GM18511 (cell line): Measurements from ENCODE around the gene CABP2.

Experiments used
- ATAC-seq: cut with Tn5 transposase; IDR thresholded peaks from one replicate; pipeline ENCODE4 v1.9.1; 2021; ENCODE audit warnings: mild to moderate bottlenecking, moderate library complexity; ENCODE audit not compliant: unreplicated experiment

Gene CABP2

DNA sequence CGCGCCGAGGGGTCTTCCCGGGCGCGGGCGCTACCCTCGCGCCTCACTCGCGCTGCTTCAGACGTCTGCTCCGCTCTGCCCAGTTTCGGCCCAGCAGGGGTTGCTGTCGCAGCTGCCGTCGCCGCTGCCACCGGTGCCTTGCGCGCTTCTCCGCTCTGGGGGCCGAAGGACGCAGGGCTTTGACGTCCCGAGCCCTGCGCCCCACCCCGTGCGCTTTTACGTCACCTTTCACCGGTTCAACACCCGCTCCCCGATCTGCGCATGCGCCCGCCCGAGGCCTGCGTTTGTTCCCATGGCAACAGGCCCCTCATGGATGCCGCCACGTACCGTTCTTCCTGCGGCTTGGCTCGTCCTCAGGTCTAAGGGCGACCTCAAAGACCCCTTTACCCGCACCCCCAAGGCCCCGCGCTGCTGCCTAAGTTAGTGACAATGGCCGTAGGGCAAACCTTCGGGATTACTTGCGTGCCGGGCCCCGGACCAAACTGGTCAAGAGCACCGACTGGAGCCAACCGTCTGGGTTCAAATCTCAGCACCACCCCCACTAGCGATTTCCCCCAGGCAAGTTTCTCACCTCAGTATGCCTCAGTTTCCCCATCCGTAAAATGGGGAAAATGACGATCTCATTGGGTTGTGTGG, 14.6 kb downstream of the CABP2 start:
- peak; percentile 45 for ATAC-seq

DNA sequence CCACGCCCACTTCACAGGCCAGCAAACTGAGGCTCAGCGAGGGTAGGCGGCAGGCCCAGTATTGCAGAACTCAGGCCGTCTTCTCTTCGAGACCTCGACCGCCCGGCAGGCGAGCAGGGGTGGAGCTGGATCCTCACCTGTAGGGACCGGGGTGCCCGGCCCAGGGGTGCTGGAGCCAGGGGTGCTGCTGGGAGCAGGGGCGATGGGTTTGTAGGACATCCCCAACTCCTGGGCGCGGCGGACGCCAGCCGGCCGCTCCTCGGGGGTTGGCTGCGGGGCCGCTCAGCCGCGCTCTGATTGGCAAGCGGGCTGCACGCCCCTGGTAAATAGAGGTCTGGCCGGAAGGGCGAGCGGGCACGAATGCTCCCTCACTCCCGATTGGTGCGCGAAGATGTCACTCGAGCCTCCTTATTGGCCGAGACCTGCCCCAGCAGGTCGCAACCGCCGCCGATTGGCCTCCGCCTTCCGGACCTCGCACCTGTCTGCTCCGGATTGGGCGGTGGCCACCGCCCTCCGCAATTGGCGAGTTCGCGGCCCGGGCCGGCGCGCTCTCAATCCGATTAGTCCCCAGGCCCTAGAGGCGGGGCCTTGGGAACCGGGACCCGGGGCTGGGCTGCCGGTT, 15.3 kb downstream of the CABP2 start, which contains the start of gene CDK2AP2:
Gene CDK2AP2 (minus strand): TSS at position 299 of the 622 bp plus-strand sequence. CDS start 80 bp downstream, at position 219.
- peak; percentile 76 for ATAC-seq

DNA sequence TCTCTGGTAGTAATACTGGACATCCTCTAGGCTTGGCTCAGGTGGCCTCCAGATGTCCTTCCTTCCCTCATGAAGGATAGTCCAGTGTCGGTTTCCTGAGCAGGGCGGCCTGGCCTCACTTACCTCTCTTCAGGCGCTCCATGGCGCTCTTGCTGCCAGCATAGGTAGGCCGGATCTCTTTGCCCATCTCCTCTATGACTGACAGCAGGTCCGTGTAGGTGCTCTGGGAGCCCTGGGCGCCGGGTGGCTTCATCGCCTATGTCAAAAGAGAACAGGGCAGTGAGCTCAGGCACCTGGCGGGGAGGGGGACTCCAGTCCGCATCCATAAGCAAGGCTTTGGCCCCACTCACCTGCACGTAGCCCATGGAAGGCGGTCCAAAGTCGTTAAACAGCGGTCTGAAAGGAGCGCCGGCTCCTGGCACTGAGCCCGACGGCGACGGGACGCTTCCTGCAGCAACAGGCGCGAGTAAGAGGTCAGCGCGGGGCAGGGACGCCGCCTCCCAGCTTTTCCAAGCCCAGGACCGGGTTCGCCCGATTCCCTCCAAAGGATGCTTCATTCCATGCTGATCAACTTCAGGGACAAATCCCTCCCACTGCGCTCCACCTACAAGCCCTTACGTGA, 15.9 kb downstream of the CABP2 start:
- ATAC-seq: no peak

DNA sequence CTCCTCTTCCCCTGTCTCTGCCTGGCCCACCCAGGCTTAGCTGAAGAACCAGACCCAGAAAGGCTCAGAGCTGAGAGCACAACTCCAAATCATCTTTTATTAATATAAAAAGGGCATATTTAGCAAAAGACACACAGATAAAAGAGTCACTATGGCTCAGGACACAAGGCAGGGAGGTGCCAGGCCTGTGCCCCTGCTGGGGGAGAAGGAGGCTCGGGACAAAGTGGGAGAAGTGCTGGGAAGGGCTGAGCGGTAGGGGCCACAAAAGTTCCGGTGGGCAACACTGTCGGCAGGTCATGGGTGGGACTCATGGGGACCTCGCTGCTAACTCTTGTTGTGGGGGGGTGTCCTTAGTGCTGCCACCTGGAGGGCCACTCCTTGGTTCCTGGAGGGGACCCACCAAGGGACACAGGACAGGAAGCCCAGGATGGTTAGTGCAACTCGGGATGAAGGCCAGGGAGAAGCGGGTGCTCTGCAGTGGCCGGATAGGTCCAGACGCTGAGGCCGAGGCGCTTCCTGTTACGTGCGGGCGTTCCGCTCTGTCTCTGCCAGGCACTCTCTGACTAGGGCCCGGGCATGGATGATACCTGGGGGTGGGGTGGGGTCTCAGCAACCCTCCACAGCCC, 16.7 kb downstream of the CABP2 start:
- no peak for ATAC-seq

DNA sequence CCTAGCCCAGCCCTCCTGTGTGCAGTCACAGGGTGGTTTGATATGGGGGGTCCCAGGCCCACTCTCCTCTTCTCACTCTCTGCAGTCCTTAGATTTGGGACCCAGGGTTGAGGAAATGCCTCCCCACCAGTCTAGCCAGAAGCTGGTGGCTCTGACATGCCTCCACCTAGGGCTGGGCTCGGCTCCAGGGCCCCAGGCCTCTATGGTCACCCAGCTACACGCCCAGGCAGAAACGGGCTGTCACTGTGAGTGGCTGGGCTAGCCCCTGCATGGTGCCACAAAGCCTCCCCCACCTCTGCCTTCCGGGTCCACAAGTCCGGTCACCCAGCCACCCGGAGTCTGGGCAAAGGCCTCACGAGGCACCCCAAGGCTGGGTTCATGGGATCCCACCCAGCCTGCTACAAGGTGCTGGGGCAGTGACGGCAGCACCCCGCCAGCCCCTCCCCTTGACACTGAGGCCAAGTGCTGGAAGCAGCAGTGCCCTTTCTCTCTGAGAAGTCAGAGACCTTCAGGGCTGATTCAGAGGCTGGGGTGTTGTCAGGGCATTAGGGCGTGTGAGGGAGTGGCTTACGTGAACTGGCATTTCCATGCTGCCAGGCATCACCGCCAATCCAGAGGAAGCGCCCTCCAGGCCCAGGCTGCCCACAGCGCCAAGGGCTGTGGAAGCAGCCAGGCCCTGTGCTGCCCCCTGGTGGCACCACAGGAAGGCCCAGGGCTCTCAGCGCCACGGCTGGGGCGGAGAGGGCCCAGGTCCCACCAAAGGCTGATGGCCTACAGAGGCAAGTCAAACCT, 17.4 kb downstream of the CABP2 start:
- ATAC-seq: peak; percentile 24

DNA sequence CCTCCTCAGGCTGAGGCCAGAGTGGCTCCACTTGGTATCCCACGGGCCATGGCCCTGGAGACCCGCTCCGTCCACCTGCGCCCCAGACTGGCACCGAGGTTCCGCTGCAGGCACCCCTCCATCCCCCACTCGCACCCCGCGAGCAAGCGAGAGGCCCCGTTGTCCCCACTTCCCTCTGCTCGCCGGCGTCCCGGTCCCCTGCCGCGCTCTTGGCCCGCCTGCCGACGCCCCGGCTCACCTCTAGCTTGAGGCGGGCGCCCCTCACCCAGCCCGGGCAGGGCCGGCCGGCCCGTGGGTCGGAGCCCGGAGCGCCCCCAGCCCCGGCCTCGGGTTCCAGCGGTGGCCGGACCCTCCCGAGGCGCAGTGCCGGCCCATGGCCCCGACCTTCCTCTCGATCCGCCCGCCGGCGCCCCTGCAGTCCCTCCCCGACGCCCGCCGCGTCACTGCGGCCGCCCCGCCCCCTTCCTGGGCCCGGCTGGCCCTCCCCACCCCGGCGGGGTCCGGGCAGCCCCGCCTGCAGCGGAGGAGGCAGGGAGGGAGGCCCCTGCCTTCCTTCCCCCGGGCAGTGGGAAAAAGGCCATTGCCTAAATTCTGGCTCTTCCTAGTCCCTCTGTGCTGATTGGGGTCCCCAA, 18.2 kb downstream of the CABP2 start, which contains the start of gene PITPNM1:
Gene PITPNM1 (minus strand): TSS at position 414 of the 632 bp plus-strand sequence. CDS start 1,183 bp downstream, outside the sequence.
- ATAC-seq: no peak

DNA sequence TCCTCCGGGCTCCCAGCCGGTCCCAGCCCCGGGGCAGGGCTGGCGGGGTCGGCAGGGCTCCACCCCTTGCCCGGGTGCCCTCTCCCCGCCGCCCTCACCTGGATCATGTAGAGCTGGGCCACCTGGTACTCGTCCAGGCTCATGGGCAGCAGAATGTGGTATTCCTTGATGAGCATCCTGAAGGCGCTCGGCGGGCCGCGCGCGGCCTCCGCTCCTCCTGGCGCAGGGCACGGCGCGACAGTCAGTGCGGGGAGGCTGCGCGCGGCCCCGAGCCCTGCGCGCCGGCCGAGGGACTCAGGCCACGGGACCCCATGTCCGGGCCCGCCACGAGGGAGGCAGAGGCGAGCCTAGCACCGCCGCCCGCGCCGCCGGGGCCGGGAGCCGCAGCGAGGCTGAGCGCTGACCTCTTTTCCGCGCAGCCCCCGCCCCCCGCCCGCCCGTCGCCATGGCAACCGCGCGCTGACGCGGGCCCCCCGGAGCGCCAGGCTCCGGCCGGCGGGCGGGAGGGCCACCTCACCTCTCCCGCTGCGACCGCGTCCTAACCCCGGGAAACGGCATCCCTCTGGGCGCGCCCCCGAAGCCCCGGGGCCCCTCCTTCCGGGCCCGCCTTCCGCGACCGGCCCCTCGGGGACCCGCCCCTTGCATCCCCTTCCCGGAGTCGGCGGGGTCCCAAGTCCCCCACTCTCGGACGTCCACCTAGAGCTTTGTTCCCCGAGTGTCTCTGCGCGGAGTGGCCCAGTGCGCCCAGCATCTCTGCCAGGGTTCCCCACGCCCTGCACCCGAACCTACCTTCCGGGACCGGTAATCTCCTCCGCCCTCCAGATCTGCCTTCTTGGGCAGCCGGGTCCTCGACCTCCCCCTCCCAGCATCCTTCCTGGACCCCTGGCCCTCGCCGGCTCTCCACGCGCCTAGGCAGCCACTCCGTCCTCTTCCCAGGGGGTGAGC, 19.0 kb downstream of the CABP2 start:
- ATAC-seq: no peak

DNA sequence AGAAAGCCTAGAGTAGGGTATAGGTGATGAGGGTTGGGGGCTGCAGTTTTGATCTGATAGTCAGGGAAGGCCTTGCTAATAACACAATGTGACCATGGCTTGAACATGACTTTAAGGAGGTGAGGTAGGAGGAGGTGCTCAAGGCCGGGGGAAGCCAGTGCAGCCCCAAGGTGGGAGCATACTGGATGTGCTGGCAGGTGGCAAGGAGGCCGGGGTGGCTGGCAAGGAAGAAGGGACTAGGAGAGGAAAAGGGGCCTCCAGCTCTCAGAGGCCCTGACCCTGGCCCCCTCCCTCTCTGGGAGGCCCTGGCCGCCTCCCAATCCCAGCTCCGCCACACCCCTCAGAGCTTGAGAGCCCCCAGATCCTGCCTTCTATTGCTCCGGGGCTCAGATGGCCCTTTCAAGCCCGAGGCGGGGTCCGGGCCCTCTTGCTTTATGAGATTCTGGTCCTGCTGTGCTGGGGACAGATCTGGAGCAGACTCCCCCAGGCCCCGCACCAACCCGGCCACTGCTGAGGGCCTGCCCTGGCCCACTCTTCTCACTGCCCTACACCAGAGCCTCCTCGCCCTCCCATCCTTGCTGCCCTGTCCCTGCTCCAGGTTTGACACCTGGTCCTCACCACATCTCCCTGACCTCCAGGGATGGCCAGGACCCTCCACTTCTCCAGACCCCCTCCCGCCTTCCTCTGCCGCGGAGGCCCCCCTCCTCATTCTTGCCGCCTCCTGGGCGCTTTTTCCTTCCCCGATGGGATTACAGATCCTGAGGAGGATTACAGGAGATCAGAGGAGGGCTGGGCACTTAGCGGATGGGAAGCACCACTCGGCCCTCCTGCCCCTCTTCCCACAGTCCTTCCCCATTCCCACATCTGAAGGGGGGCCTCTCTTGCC, 19.9 kb downstream of the CABP2 start:
- no peak for ATAC-seq

DNA sequence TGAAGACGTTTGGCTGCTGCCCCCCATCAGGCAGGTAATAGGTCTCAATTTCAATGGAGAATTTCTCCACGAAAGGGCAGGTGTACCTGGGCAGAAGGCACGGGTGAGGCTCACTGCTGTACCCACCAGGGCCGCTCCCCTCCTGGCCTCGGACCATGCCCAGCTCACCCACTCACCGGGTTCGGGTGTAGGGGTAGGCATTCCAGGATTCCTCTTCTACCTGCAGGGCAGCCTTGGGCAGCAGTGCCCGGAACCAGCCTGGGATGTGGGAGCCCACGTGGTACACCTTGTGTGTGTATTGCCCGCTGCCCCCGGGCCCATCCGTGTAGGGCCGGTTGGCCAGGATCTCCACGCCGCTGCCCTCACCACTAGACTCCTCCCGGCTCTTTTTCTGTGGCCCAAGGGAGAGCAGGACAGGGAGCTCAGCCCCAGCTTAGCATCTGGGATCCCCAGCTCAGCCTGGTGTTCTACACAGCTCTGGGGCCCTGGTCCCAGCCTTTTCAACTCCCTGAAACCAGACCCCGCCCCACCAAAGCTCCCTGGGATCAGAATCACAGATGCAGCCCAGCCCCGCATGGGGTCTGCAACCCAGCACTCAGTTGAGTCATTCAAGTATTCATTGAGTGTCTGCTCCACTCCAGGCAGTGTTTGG, 20.8 kb downstream of the CABP2 start:
- no peak for ATAC-seq

DNA sequence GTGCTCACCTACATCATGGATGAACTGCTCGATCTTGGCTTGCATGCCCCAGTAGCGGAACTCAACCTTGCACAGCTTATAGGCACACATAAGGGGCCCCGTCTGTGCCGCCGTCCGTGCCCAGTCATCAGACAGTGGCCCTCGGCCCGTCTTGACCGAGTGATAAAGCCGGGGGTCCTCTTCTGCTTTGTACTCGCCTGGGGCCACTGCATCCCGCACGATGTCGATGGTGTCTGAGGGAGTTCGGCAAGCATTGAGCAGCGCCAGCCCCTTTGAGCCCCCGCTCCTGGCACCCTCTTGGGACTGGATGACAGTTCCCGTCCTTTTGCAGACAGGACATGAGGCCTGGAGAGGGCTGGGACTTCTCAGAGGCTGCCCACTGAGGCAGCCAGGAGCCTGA, 21.4 kb downstream of the CABP2 start:
- ATAC-seq: no peak

DNA sequence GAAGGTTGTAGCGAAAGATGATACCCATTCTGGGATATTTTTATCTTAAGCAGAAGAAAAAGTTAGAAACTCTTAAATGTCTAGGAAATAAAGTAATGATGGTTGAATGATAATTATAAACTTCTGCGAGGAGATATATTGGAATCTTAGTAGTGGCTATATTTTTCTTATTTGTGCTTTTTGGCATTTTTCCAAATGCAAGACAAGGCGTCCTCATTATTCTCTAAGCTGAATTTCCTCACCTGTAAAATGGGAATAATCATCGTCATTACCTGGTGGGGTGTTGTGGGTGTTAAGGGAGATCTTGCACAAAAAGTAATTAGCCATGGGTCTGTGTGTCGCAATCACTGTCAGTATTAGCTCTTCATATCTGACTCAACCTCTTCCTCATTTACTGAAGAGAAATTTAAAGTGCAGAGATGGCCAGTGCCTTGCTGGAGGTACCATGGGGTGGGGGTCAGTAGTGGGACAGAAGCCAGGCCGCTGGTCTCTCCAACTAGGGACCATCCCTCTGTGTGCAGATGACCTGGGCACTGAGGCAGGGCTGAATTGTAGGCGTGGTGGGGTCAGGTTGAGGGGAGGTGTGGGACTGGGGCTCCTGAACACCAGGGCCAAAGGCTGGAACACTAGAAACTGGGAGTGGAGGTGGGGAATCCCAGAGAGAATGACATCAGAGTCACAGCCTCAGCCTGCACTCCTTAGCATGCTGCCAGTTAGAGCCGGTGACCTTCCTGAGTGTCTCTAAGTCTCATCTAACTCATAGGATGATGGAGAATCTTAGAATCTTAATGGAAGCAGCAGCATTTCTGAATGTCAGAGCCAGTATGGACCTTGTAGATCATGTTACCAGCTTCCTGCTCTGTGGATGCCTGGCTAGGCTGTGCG, 22.2 kb downstream of the CABP2 start:
- ATAC-seq: no peak

DNA sequence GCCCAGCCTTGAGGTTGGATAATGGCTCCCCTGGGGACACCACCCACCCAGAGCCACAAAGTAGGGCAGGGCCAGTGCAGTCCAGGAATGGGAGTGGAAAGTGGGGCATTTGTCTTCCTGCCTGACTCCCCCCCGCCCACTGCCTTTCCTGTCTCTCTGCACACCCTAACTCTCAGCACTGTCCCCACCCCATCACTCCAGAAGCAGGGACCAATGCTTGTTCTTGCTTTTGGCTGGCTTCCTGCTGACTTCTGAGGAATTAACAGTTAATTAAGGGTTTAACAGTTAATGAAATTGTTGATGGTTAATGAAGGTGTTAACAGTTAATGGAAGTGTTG, 22.8 kb downstream of the CABP2 start:
- ATAC-seq: no peak

DNA sequence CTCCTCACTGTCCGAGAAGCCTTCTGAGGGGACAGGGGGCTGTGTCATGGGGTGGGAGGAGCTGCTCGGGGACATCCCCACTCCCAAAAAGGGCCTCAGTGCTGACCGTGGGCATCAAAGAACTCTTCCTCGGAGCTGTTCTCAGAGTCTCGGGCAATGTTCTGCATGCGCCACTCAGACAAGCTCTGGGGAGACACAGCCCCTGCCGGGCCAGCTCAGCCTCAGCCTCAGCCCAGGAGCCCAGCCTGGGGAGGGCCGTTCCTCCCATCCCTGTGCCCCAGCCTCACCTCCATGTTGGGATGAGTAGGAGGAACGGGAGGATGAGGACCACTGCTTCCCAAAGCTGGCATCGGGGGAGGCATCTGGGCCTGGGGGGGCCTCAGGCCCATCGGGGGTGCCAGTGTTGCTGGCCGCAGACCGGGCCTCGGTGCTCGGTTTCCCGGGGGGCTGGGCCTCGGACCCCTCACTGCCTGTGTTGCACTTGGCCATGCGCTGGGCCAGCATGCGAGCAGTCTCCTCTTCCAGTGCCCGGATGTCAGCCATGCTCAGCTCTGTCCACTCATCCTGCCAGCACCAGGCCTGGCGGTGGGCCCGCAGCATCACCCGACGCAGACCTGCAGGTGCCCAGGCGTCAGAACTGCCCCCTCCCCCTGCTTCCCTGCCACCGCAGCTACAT, 23.3 kb downstream of the CABP2 start:
- ATAC-seq: no peak

DNA sequence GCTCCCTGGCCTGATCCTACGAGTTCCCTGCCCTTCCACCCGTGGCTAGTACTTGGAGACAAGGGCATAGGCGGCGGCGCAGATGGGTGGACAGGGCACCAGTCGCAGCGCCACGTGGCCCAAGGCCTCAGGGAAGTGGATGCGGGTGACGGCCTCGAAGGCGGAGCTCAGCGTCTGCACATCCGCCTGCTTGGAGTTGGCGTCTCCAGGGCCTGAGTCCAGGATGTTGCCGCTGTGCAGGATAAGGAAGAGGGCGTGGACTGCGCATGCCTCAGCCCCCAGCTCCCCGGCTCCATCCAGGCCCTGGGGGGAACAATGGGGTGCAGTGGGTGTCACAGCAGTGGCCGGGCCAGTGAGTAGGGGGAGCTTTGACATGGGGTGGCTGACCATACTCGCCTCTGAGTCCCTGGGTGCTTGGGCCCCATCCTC, 24.7 kb downstream of the CABP2 start:
- ATAC-seq: no peak

DNA sequence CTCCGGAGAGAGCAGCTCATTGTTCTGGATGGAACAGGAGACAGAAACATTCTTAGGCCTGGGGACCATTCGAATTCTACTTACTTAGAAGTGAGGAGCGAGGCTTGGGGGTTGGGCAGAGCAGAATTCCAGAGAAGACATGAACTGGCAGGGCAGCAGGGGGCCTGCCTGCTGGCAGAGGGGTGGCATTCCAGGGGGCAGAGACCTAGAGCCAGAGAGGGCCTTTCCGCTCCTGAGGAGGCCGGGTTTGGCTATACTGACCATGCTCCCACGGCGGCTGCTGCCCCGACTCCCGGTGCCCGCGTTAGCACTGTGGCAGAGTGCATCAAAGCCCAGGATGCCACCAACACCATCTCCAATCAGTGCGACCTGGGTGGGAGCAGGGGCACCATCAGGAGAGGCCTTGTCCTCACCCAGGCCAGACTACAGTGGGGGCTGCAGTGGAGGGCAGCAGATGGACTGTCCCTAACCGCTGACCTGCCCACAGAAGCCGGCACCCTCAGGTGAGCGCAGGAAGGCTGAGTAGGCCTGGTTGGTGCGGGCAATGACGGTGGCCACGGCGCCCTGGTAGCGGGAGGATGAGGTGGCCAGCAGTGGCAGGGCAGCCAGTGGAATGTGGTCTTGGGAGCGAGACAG, 25.5 kb downstream of the CABP2 start:
- no peak for ATAC-seq

DNA sequence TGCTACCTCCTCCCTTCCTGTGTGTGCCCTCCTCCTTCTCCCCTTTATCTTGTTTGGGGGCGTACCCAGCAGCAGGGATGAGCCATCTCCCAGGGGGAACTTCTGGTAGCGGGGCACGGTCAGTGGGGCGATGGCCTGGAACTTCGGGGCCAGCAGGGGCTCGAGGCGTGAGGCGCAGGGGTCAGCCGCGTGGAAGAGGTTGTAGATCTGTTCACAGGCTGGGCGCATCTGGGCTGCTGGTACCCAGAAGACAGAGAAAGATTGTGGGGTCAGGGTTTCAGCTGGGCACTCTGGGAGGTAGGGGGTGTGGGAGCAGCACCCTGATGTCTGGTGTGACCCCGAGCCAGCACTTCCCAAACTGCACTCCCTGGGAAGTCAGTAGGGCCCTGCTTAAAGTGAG, 27.1 kb downstream of the CABP2 start:
- ATAC-seq: no peak
